Right lobe of liver (tissue), 4 donors: ENCODE results near the gene DNPH1.

Source experiments
- CTCF ChIP-seq, 4 donors: fragments of 200-600 bp in 3 of 4; fragments of 450-650 bp in 1 of 4; IDR thresholded peaks; one replicate each; pipeline versions ENCODE4 v1.5.1 to v1.8.0; 2016 to 2022; ENCODE audit warnings: antibody characterized with exemption in 4 of 4, mild to moderate bottlenecking in 2 of 4
- POLR2A ChIP-seq: fragments of 450-650 bp; IDR thresholded peaks from one replicate; pipeline ENCODE4 v1.6.1; 2017; ENCODE audit warnings: antibody characterized with exemption, mild to moderate bottlenecking
- donor health status: DM: no; HTN: no; CAD: no.
- donor health status: DM: no; HTN: no; CAD: no.
- donor health status: DM: no; HTN: yes; CAD: no.

DNA sequence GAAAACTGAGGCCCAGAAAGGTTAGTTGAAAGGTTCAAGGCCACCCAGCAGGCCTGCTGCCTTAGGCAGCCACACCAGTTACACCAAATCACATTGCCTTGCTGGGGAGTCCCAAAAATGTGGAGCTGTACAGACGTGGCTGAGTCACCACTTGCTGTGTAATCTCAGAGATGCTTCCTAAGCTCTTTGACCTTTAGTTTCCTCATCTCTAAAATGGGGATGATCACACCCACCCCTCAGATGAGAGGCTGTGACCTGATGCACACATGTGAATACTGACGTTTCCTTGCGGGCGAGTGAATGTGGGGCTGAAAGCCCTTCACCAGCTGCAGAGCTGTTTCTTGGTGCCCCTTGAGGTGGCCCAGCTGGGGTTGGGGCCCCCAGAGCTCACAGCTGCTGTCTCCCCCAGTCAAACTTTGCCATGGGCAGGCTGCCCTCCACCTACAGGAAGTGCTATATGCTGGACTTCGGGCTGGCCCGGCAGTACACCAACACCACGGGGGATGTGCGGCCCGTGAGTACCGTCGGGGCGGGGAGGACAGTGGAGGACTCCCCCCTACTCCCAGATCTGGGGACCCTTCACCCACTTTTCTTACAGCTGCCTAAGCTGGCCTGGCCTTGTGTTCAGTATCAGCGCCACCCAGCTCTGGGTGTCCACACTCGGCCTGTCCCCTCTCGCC is 25.0 kb upstream of the DNPH1 start:
- TF ChIP-seq CTCF (IDR thresholded peaks at IDR 0.05) (no peak), POLR2A (no peak)
